Activated effector memory CD4-positive, alpha-beta T cell treated with anti-CD3 and anti-CD28 coated beads, Interleukin-2, amount 50 U/mL, for 16 hours (primary cell): Measurements from ENCODE around the gene USP9X.
"Not testable (repeated sequence)": the region's sequence is repeated elsewhere in the genome, so short reads cannot be mapped to it uniquely, and the experiment has no call there.

Source experiments
- DNase-seq: peaks from one replicate; pipeline ENCODE4 v3.0.0-alpha.2; 2020

The USP9X gene

GRCh38 chrX:41085878-41086626 is 807 bp downstream of the USP9X start:
- DNase-seq, result peak; percentile 80

- no peak for DNase-seq
Measured at GRCh38 chrX:41086627-41086932, 1.3 kb downstream of the USP9X start.

- DNase-seq, result no peak
Measured at GRCh38 chrX:41087201-41087600, 2.0 kb downstream of the USP9X start.

- DNase-seq, result no peak
Measured at GRCh38 chrX:41090568-41091238, 5.5 kb downstream of the USP9X start.

DNA sequence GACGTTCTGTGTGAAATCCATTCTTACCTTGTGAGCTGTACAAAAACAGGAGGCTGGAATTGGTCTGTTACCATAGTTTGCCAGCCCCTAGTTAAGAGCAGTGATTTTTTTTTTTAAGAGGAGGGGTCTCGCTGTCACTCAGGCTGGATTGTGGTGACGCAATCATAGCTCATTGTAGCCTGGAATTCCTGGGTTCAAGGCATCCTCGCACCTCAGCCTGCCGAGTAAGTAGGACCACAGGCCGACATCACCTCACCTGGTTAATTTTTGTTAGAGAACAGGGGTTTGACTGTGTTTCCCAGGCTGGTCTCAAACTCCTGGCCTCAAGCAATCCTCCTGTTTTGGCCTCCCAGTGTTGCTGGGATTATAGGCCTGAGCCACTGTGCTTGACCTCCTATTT is 7.5 kb downstream of the USP9X start:
- DNase-seq, result no peak

- no peak for DNase-seq
Measured at GRCh38 chrX:41095174-41095573, 9.9 kb downstream of the USP9X start.

- no peak for DNase-seq
Measured at GRCh38 chrX:41095908-41096307, 10.7 kb downstream of the USP9X start.

DNA sequence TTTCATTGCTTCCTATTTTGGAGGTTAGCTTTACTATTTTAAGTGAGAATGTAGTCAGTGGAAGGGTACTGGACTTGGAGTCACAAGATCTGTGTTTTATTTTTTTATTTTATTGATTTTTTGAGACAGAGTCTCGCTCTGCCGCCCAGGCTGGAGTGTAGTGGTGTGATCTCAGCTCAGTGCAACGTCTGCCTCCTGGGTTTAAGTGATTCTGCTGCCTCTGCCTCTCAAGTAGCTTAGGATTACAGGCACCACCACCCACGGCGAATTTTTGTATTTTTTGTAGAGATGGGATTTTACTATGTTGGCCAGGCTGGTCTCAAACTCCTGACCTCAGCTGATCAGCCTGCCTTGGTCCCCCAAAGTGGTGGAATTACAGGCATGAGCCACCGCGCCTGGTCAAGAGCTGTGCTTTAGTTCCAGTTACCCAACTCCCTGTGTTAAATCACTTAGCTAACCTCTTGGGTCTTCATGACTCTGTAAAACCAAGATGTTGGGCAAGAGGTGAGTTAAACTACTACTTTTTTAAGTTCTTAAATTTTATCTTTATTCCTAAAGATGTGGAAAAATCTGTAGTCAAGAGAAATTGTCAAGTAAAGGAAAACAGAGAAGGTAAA is 11.2 kb downstream of the USP9X start:
- DNase-seq, result no peak

GRCh38 chrX:41097326-41097725 is 12.1 kb downstream of the USP9X start:
- no peak for DNase-seq

GRCh38 chrX:41100200-41100599 is 15.0 kb downstream of the USP9X start:
- no peak for DNase-seq

GRCh38 chrX:41100819-41101218 is 15.6 kb downstream of the USP9X start:
- DNase-seq, result no peak

DNA sequence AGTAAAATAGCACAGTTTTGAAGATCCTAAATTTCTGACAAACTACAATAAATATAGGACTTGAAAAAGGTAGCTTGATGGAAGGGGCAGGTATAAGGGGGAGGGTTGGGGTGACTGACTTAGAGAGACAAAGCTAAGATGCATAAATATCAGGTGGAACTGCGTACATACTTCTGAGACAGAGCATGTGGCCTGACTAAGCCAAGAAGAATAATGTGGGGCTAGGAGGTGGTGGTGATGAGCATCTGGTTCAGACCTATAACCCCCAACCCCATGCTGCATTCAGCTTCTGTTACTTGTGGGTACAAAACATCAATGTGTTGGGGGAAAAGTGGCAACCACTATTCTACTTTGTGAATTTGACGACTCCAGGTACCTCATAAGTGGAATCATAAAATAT is 19.8 kb downstream of the USP9X start:
- DNase-seq, result no peak

DNA sequence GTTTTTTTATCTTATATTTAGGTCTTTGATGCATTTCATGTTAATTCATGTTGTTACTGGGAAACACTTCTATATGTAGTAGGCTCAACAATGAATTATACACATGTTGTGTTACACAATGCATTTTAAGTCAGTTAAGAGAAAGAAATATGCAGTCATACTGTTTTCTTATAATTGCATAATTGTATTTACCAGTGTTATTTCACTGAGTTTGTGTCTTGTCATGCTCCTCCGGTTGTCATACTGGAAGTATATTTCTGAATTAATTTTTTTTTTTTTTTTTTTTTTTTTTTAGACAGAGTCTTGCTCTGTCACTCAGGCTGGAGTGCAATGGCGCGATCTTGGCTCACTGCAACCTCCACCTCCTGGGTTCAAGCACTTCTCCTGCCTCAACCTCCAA is 21.0 kb downstream of the USP9X start:
- not testable (repeated sequence) for DNase-seq

DNA sequence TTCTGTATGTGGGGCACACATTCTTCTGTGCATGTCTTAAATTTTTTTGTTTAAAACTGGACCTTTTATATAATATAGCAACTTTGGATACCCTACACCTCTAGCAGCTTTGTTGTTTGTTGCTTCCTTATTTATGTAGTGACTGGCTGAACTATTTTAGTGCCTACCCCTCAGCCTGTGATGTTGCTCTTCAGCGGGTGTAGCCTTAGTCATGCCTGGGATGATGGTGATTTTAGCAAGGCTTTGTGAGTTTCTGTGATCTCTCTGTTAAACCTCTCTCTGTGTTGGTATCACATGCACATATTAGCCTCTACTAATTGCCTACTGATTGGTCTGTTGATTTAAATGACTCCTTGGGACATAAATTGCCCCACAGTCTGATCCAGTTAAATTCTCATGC is 22.8 kb downstream of the USP9X start:
- no peak for DNase-seq

DNA sequence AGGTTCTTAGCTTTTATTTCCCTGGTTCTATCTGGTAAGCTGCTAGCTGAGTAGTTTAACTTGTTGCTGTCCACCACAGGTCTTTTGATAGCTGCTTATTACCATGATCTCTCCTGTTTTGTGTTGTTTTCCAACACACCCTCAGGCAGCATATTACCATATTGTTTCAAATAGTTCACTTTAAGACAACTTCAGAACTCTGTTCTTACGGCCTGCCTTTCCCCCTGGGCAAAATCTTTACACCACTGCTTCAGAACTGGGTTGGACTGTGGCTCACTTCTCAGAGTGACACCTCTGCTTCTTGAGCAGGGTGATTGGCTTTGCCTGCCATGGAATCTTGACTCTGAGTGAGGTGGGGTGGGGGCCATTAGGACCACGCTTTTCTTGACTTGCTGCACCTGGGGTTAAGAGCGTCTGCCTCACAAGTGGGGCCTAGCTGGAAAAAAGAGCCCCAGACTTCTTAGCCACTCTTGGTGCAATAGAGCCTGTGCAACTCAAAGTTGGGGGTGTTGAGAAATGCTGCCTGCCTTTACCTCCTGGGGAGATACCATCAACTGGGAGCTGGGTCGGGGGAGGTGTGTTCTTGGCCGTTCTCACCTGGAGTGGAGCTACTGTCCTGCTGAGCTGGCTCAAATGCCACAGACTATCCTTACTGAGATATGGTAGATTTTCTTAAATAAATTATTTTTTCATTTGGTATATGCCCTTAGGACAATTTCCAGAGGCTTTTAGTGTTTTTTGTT is 23.4 kb downstream of the USP9X start:
- no peak for DNase-seq

DNA sequence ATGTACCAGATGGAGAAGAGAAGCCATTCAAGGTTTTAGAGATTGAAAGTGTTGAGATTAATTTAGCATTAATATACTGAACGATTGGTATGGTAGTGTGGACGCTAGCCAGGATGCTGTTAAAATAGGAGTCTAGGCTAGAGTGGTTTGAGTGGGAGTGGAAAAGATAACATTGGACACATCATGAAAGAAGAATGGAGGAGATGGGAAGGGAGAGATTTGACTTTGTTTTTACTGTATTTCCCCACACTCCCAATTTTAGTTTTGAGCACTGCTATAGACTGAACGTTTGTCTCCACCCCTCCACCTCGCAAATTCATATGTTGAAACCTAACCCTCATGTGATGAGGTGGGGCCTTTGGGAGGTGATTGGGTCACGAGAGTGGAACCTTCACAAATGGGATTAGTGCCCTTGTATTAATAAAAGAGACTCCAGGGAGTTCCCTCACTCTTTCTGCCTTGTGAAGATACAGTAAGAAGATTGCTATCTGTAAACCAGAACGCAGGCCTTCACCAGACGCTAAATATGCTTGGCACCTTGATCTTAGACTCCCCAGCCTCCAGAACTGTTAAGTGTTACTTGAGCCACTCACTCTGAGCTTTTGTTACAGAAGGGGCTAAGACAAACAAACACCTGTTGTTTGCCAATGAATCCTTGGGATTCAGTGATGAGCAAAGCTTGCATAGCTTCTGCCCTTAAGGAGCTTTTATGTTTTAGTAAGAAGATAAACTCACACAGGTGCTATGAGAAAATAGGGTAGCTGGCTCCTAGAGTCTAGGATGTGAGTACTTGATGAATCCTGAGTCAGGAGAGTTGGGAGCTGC is 25.8 kb downstream of the USP9X start:
- DNase-seq, result no peak

- not testable (repeated sequence) for DNase-seq
Measured at GRCh38 chrX:41115104-41115425, 29.8 kb downstream of the USP9X start.

GRCh38 chrX:41116948-41117347 is 31.7 kb downstream of the USP9X start:
- DNase-seq, result no peak

DNA sequence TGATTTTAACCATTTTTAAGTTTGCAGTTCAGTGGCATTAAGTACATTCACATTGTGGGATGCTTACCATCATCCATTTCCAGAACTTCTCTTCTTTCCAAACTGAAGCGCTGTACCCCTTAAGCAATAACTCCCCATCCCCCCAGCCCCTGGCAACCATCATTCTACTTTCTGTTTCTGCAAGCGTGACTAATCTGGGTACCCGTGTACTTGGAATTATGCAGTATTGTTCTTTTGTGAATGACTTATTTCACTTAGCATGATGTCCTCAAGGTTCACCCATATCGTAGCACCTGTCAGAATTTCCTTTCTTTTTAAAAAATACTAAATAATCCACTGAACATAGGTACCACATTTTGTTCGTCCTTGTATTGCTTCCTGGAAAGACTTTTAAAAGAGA is 32.9 kb downstream of the USP9X start:
- DNase-seq, result peak; percentile 66

DNA sequence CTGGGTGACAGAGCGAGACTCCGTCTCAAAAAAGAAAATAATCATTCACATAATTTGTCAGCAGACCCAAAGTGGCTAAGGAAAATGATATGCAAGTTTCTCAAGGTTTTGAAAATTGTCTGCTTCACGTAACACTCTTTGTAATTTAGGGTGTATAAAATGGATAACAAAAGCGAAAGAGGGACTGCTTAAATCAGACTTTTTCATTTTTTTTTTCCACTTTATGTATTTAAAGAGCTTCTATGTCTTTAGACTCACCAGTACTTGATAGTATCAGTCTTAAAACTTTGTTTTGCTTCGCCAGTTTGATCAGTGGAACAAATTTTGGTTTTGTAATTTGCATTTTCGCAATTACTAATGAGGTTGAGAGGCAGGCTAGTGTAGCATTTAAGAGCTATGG is 34.6 kb downstream of the USP9X start:
- no peak for DNase-seq

DNA sequence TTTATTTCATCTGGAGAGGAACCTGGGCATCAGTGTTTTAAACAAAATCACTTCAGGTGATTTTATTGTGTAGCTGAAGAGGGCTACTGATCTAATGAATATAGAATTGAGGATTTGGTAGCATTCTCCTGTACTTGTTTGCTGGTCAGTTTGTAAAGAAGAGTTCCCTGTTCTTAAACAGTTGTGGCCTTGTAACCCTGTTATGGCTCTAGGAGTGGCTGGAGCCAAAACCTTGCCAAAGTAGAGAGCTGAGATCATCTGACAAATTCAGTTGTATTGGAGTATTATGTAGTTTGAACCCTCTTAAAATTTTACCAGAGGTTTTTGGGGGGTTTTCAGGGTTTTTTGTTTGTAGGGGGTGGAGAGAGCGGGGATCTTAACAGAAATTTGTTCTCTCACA is 36.5 kb downstream of the USP9X start:
- DNase-seq, result no peak

DNA sequence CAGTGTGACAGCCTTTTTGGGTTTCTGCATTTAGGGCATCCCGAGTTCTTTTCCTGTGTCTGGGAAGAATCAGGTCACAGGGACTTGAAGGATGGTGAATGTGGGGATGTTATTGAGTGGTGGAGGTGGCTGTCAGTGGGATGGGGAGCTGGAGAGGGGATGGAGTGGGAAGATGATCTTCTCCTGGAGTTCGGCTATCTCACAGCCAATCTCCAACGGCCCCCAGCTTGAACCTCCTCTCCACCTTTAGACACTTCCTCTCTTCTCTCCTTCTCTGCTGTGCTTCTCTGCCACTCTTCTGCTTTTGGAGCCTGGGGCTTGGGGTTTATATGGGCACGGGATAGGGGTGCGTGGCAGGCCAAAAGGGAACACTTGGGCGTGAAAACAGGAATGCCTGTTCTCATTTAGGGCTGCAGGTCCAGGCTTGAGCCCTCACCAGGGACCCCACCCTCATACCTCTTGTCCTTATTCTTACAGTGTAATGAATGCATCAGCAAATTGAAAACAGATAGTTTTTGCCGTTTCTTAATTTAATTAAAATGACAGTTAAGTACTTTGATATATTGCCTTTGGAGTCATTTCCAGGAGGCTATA is 37.5 kb downstream of the USP9X start:
- DNase-seq, result no peak
